WTC11 (cell line): ENCODE results near the gene ORMDL2.

Source experiments
- ATF1 ChIP-seq: sonication (generic); formaldehyde crosslinking; IDR thresholded peaks from 2 replicates; pipeline ENCODE4 v1.8.1; 2023; ENCODE audit warnings: mild to moderate bottlenecking, moderate library complexity, missing genetic modification reagents
- JUN ChIP-seq: sonication (generic); formaldehyde crosslinking; IDR thresholded peaks from 2 replicates; pipeline ENCODE4 v1.8.0; 2023; ENCODE audit warnings: mild to moderate bottlenecking, missing genetic modification reagents
- NR2C2 ChIP-seq: sonication (generic); formaldehyde crosslinking; IDR thresholded peaks from 2 replicates; pipeline ENCODE4 v1.8.0; 2022; ENCODE audit warnings: mild to moderate bottlenecking, missing genetic modification reagents
- ZNF121 ChIP-seq: sonication (generic); formaldehyde crosslinking; IDR thresholded peaks from 2 replicates; pipeline ENCODE4 v1.8.0; 2023; ENCODE audit warnings: missing genetic modification reagents
- TF ChIP-seq, protein P1 (sequence below): fragments of 200-600 bp; IDR thresholded peaks from 2 replicates; pipeline ENCODE4 v1.8.0; 2022; ENCODE audit warnings: antibody characterized with exemption
- TF ChIP-seq, protein P2 (sequence below): sonication (generic); formaldehyde crosslinking; IDR thresholded peaks from 2 replicates; pipeline ENCODE4 v1.8.0; 2022; ENCODE audit warnings: mild to moderate bottlenecking, missing genetic modification reagents

DNA sequence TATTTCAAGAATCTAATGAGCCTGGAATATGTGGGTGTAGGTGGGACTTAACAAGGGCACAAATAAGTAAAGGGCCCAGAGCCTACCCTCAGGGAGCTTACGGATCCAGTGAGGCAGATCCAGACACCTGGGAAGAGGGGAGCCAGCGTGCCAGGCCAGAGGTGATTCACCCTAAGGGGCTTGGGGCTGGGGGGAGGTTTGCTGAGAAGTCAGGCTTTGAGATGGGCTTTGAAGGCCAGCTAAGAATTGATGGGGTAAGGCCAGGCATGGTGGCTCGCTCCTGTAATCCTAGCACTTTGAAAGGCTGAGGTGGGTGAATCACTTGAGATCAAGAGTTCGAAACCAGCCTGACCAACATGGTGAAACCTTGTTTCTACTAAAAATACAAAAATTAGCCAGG is 25.6 kb downstream of the ORMDL2 start:
- TF ChIP-seq, protein P1, sequence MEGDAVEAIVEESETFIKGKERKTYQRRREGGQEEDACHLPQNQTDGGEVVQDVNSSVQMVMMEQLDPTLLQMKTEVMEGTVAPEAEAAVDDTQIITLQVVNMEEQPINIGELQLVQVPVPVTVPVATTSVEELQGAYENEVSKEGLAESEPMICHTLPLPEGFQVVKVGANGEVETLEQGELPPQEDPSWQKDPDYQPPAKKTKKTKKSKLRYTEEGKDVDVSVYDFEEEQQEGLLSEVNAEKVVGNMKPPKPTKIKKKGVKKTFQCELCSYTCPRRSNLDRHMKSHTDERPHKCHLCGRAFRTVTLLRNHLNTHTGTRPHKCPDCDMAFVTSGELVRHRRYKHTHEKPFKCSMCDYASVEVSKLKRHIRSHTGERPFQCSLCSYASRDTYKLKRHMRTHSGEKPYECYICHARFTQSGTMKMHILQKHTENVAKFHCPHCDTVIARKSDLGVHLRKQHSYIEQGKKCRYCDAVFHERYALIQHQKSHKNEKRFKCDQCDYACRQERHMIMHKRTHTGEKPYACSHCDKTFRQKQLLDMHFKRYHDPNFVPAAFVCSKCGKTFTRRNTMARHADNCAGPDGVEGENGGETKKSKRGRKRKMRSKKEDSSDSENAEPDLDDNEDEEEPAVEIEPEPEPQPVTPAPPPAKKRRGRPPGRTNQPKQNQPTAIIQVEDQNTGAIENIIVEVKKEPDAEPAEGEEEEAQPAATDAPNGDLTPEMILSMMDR = no peak
- TF ChIP-seq ATF1 (CRISPR knock-in tag) = no peak
- TF ChIP-seq NR2C2 (CRISPR knock-in tag) = no peak
- no peak for TF ChIP-seq JUN (CRISPR knock-in tag)
- TF ChIP-seq ZNF121 = no peak
- TF ChIP-seq, protein P2, sequence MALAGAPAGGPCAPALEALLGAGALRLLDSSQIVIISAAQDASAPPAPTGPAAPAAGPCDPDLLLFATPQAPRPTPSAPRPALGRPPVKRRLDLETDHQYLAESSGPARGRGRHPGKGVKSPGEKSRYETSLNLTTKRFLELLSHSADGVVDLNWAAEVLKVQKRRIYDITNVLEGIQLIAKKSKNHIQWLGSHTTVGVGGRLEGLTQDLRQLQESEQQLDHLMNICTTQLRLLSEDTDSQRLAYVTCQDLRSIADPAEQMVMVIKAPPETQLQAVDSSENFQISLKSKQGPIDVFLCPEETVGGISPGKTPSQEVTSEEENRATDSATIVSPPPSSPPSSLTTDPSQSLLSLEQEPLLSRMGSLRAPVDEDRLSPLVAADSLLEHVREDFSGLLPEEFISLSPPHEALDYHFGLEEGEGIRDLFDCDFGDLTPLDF (CRISPR knock-in tag) = no peak
